GM13977 (cell line): ENCODE measurements around the gene PTPRG.

Experiments used
- DNase-seq: peaks from one replicate; pipeline ENCODE4 v3.0.0; 2012; ENCODE audit warnings: low spot score
- CTCF ChIP-seq: IDR thresholded peaks from 2 replicates; pipeline ENCODE4 v1.5.1; 2012; ENCODE audit warnings: mild to moderate bottlenecking, control low read depth; ENCODE audit not compliant: insufficient read depth; ENCODE audit errors: extremely low read depth, missing control alignments
- in situ Hi-C: fragments of 300-500 bp; cut with MboI; formaldehyde crosslinking; loops from one replicate; pipeline ENCODE4 v1.12.0; 2022; ENCODE audit warnings: low sequenced_read_pairs, low pct_unique_long_range_greater_than_20kb, mixed read lengths, inconsistent platforms; ENCODE audit not compliant: unreplicated experiment

Gene PTPRG

DNA sequence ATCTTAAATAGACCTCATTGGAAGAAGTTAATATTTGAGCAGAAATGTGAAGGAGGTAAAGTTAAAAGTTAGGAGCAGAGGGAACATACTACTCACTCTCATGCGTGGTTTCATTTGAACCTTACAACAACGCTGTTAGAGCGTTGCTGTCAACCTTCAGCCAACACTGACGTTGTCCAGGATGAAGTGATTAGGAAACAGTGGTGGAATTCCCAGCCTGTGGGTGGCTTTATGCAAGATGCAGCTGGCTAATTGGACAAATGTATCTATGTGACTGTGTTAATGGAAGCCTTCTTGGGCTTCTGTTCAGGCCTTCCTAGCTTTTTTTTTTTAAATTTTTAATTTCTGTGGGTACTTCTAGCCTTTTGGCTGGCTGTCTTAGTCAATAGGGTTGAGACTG, 40.5 kb downstream of the PTPRG start:
- no peak for TF ChIP-seq CTCF
- in situ Hi-C loops, result no loop called here
- DNase-seq, result no peak

DNA sequence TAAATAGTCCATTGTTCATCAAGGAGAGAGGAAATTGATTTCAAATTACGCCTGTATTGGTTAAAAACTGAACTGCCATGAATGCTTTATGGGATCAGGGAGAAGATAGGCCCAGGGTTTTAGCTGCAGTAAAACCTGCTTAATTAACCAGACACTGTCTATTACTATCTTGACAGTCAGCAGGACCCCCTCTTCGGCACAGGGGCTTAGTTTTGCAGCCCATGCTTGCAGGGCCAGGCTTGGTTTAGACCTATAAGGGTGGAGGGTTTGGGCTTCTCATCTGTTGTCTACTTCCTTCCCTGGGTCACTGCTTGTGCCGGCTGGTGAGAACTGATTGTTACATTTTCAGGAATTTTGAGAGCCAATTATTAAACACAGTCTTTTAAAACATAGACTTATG, 41.1 kb downstream of the PTPRG start:
- no peak for TF ChIP-seq CTCF
- no peak for DNase-seq
- in situ Hi-C loops, result no loop called here

DNA sequence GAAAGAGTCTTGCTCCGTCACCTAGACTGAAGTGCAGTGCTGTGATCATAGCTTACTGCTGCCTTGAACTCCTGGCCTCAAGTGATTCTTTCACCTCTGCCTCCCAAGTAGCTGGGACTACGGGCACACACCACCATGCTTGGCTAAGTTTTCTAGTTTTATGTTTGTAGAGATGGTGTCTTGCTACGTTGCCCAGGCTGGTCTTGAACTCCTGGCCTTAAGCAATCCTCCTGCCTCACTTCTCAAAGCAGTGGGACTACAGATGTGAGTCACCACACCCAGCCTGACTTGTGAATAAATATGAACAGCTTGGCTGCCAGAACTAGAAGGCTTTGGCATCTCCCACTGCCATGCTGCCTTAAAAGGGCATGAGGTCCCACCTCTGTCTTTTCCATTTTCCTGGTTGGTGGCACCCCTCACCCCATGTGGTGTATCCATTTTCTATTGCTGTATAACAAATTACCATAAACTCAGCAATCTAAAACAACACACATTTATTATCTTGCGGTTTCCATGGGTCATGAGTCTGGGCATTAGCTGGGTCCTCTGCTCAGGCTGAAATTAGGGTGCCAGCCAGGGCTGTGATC, 44.3 kb downstream of the PTPRG start:
- DNase-seq, result no peak
- no peak for TF ChIP-seq CTCF
- in situ Hi-C loops, result no loop called here

DNA sequence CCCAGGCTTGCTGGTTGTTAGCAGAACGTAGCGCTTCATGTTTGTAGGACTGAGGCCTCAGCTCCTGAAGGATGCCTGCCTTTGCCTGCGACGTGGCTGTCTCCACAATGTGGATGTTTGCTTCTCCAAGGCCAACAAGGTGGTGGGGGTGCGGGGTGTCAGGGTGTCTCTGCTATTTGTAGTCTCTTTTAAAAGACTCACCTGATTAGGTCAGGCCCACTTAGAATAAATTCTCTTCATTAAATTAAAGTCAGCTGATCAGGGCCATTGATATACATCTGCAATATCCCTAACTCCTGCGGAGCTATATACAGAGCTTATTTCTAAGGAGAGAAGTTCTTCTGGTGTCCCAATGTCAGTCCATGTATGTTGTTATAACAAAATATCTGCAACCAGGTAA, 44.8 kb downstream of the PTPRG start:
- no peak for DNase-seq
- in situ Hi-C loops, result no loop called here
- TF ChIP-seq CTCF, result no peak

DNA sequence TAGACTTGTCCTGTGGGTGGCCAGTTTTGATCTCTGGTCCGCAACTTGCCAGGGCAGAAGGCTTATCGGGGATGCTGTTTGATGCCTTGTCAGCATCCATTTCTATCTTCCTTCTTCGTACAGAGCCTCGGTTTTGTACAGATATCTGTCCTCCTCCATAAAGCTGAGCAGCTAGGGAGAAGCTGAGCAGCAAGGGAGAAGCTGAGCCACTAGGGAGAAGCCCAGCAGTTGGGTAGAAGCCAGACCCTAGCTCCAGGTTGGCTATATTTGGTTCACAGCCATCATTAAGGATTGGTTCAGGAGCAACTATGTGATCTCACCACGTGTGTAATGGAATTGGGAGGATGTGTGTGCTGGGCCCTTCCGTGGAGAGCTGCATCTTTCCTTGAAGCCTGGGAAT, 46.7 kb downstream of the PTPRG start:
- DNase-seq, result no peak
- TF ChIP-seq CTCF, result no peak
- in situ Hi-C loops, result no loop called here

DNA sequence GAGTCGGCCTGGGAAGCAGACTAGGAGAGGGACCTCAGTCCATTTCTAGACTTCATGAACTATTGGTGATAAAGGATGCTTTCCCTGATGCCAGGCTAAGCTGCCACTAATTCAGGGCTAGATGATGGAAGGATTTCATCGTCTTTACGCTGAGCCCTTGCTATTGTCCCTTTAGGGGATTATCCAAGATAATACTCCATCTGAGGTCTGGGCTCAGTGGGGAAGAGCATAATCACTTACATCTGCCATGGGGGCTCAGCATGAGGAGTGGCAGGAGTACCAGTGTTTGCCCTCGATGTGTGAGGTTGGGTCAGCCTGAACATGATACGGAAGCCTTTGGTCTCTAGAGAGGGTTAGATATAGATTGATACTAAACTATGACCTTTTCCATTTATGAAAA, 47.3 kb downstream of the PTPRG start:
- TF ChIP-seq CTCF, result no peak
- in situ Hi-C loops, result no loop called here
- DNase-seq, result no peak

- DNase-seq, result no peak
- in situ Hi-C loops, result no loop called here
- no peak for TF ChIP-seq CTCF
Measured at GRCh38 chr3:61610316-61610715, 48.9 kb downstream of the PTPRG start.
